Tibial nerve (tissue), 4 donors: ENCODE measurements around the gene SLC7A4.

ENCODE experiments used
- EP300 ChIP-seq, 2 donors: sonication (generic); formaldehyde crosslinking; IDR thresholded peaks; one replicate each; pipeline ENCODE4 v1.6.1; 2017; ENCODE audit warnings: antibody characterized with exemption in 2 of 2, mild to moderate bottlenecking in 1 of 2
- POLR2A ChIP-seq, 2 donors: fragments of 450-650 bp; IDR thresholded peaks; one replicate each; pipeline ENCODE4 v1.6.1; 2017; ENCODE audit warnings: antibody characterized with exemption in 2 of 2, mild to moderate bottlenecking in 2 of 2, moderate library complexity in 2 of 2
- TF ChIP-seq, protein P1 (sequence below), 5 experiments: fragments of 200-600 bp in 3 of 5; fragments of 450-650 bp in 2 of 5; sonication (generic) in 3 of 5; IDR thresholded peaks; one replicate each; pipeline ENCODE4 v1.5.1; 2016 to 2019; ENCODE audit warnings: antibody characterized with exemption in 5 of 5, mild to moderate bottlenecking in 3 of 5, moderate library complexity in 2 of 5

DNA sequence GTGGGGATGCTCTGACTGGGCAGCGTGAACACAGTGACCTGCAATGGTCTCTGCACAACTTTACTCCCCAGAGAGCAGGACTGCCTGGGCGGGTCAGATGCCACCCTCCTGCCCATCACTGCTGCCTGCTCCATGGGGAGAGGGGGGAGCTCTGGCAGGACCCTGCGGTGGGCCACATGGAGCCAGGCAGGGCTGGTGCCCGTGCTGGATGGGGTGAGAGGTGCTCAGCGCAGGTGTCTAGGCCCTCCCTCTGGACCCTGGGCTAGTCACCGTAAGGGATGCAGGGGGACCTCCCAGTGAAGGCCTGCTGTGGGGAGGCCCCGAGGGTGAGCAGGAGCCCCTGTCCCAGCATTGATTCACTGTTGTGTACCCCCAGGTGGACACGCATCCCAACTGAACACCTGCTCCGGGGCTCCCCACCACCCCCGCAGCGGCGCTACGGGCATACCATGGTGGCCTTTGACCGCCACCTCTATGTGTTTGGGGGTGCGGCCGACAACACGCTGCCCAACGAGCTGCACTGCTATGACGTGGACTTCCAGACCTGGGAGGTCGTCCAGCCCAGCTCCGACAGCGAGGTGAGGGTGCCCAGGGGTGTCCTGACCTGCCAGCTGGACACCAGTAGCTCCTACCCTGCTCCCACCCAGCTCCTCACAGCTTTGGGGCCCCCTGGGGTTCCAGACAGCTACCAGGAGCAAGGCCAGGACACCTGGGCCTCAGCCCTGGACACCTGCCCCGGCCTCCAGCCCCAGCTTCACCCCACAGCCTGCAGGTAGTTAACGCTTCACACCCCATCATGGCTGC, 40.9 kb downstream of the SLC7A4 start:
- TF ChIP-seq, protein P1, sequence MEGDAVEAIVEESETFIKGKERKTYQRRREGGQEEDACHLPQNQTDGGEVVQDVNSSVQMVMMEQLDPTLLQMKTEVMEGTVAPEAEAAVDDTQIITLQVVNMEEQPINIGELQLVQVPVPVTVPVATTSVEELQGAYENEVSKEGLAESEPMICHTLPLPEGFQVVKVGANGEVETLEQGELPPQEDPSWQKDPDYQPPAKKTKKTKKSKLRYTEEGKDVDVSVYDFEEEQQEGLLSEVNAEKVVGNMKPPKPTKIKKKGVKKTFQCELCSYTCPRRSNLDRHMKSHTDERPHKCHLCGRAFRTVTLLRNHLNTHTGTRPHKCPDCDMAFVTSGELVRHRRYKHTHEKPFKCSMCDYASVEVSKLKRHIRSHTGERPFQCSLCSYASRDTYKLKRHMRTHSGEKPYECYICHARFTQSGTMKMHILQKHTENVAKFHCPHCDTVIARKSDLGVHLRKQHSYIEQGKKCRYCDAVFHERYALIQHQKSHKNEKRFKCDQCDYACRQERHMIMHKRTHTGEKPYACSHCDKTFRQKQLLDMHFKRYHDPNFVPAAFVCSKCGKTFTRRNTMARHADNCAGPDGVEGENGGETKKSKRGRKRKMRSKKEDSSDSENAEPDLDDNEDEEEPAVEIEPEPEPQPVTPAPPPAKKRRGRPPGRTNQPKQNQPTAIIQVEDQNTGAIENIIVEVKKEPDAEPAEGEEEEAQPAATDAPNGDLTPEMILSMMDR (IDR thresholded peaks at IDR 0.05) = no peak
- TF ChIP-seq POLR2A (IDR thresholded peaks at IDR 0.05) (no peak), EP300 (IDR thresholded peaks at IDR 0.05) (no peak)
